HG02798 (cell line): Measurements from ENCODE around the gene KCNMB3.
"Not testable (repeated sequence)": the region's sequence is repeated elsewhere in the genome, so short reads cannot be mapped to it uniquely, and the experiment has no call there.

Source experiments
- ATAC-seq: cut with Tn5 transposase; IDR thresholded peaks from one replicate; pipeline ENCODE4 v1.9.1; 2021; ENCODE audit warnings: mild to moderate bottlenecking; ENCODE audit not compliant: unreplicated experiment, poor library complexity

The KCNMB3 gene

GRCh38 chr3:179215550-179215949, 35.4 kb downstream of the KCNMB3 start:
- ATAC-seq, result not testable (repeated sequence)

DNA sequence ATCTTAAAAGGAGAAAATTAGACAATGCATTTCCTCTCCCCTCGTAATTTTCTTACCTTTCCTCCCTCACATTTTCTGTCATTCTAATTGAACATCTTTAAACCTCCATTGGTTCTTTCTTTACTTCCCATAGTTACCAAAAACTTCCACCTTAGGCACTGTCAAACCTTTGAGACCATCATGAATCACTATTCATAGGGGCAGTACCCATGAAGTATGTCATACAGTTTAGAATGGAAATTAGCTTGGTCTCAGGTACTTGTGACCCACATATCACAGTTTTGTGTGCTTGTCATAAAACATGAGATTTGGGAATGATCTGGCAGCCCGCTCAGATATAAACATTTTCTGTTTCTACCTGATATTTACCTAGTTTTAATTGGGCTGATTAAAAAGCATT, 50.1 kb downstream of the KCNMB3 start:
- no peak for ATAC-seq

GRCh38 chr3:179196700-179197099, 54.2 kb downstream of the KCNMB3 start:
- ATAC-seq, result no peak

- peak; percentile 92 for ATAC-seq
These were observed 54.8 kb downstream of the KCNMB3 start for GRCh38 chr3:179196098-179196497.

- no peak for ATAC-seq
These were observed 56.0 kb downstream of the KCNMB3 start for GRCh38 chr3:179194931-179195330.
